PC-9 (cell line): ENCODE results near the gene EPHB1. TPM values are rescaled to one million over a fixed set of nuclear protein-coding genes. Genes with fewer than 3 reads are reported as not detected.

Source experiments
- BruUV-seq: library from RNA; stranded (reverse); fragments of 400-500 nt; replicated peaks from 2 replicates; lab custom pipeline; 2021; lab: Mats Ljungman, UMichigan
- CTCF ChIA-PET: fragments of 300-600 bp; sonication (Branson Sonifier 250); formaldehyde crosslinking; loops from one replicate; lab custom pipeline; 2022; ENCODE audit warnings: antibody characterized with exemption; lab: Charles Lee
- POLR2A ChIA-PET: fragments of 300-600 bp; sonication (Branson Sonifier 250); formaldehyde crosslinking; loops from one replicate; lab custom pipeline; 2022; ENCODE audit warnings: antibody characterized with exemption; ENCODE audit not compliant: unreplicated experiment; lab: Charles Lee
- DNase-seq, 2 experiments: peaks; one replicate each; pipeline versions ENCODE4 v3.0.0 to v3.0.0-alpha.2; 2015 to 2022; ENCODE audit warnings: mixed read lengths in 1 of 2
- H2AFZ ChIP-seq: fragments of 200-600 bp; sonication (generic); 2 replicates; pipeline ENCODE4 v1.8.1; 2017; ENCODE audit warnings: antibody characterized with exemption
- H3F3A ChIP-seq: fragments of 200-600 bp; sonication (generic); 2 replicates; pipeline ENCODE4 v1.8.1; 2017; ENCODE audit warnings: antibody characterized with exemption, mild to moderate bottlenecking, low read depth; ENCODE audit not compliant: insufficient read depth
- H3K27ac ChIP-seq: fragments of 200-600 bp; sonication (generic); 2 replicates; pipeline ENCODE4 v1.6.1; 2016; ENCODE audit warnings: mixed run types
- H3K27me3 ChIP-seq: fragments of 200-600 bp; sonication (generic); 2 replicates; pipeline ENCODE4 v1.6.1; 2016; ENCODE audit warnings: low read depth, mixed run types; ENCODE audit not compliant: insufficient read depth
- H3K36me3 ChIP-seq: fragments of 200-600 bp; sonication (generic); 2 replicates; pipeline ENCODE4 v1.6.1; 2016; ENCODE audit warnings: low read depth, mixed run types
- H3K4me1 ChIP-seq: fragments of 200-600 bp; sonication (generic); replicated peaks from 2 replicates; pipeline ENCODE4 v1.6.1; 2016; ENCODE audit warnings: mixed run types; ENCODE audit not compliant: insufficient read depth
- H3K4me2 ChIP-seq: fragments of 200-600 bp; sonication (generic); 2 replicates; pipeline ENCODE4 v1.6.1; 2017; ENCODE audit warnings: mixed run types
- H3K4me3 ChIP-seq: fragments of 200-600 bp; sonication (generic); 2 replicates; pipeline ENCODE4 v1.6.1; 2016; ENCODE audit warnings: mixed run types
- H3K79me2 ChIP-seq: fragments of 200-600 bp; sonication (generic); 2 replicates; pipeline ENCODE4 v1.6.1; 2017; ENCODE audit warnings: low read depth, mixed run types
- H3K9me2 ChIP-seq: fragments of 200-600 bp; sonication (generic); 2 replicates; pipeline ENCODE4 v1.8.1; 2017; ENCODE audit warnings: mild to moderate bottlenecking; ENCODE audit not compliant: insufficient read depth
- H3K9me3 ChIP-seq: fragments of 200-600 bp; sonication (generic); 2 replicates; pipeline ENCODE4 v1.8.1; 2016; ENCODE audit warnings: low read depth; ENCODE audit not compliant: insufficient read depth
- H4K20me1 ChIP-seq: fragments of 200-600 bp; sonication (generic); 2 replicates; pipeline ENCODE4 v1.8.1; 2017; ENCODE audit not compliant: insufficient read depth
- CTCF ChIP-seq: fragments of 200-600 bp; sonication (generic); conservative IDR thresholded peaks from 2 replicates; pipeline ENCODE4 v1.6.1; 2017; ENCODE audit warnings: mixed run types, antibody characterized with exemption, mild to moderate bottlenecking, moderate library complexity
- EZH2 ChIP-seq: fragments of 200-600 bp; sonication (generic); IDR thresholded peaks from 2 replicates; pipeline ENCODE4 v1.8.0; 2017; ENCODE audit warnings: antibody characterized with exemption, low read depth
- intact Hi-C: fragments of 100-400 bp; cut with micrococcal nuclease; formaldehyde crosslinking; loops from one replicate; pipeline ENCODE4 v1.10.0; 2022; ENCODE audit not compliant: unreplicated experiment
- total RNA-seq: library from RNA; stranded (reverse); gene quantifications from 2 replicates; pipeline ENCODE4 v1.2.3, GENCODE V29; 2021

The EPHB1 gene
- total RNA-seq, 1 experiment from 2014 or later, result 0.15 TPM

- H3K27ac ChIP-seq, result no peak overlapping the region
- intact Hi-C loops, result no loop called here
- H2AFZ ChIP-seq, result no peak overlapping the region
- H3K4me3 ChIP-seq, result no peak overlapping the region
- H4K20me1 ChIP-seq, result no peaks in the 10 kb centered on the region
- POLR2A ChIA-PET, result no interaction called here
- no peaks in the 10 kb centered on the region for H3K36me3 ChIP-seq
- no peaks in the 10 kb centered on the region for H3K4me1 ChIP-seq
- H3K9me2 ChIP-seq, result no peaks in the 10 kb centered on the region
- H3K4me2 ChIP-seq, result no peak overlapping the region
- CTCF ChIA-PET, result no interaction called here
- no peaks in the 10 kb centered on the region for H3K79me2 ChIP-seq
- no peaks in the 10 kb centered on the region for H3K27me3 ChIP-seq
- DNase-seq, result no peak
- no peaks in the 10 kb centered on the region for H3F3A ChIP-seq
- H3K9me3 ChIP-seq, result no peaks in the 10 kb centered on the region
- TF ChIP-seq EZH2 (no peak), CTCF (no peak)
- BruUV-seq, result no TSS peak
These were observed 288.1 kb downstream of the EPHB1 start for GRCh38 chr3:135083179-135083578.

- CTCF ChIA-PET, result no interaction called here
- no peak overlapping the region for H3K4me3 ChIP-seq
- no TSS peak for BruUV-seq
- no peaks in the 10 kb centered on the region for H3K79me2 ChIP-seq
- no peaks in the 10 kb centered on the region for H4K20me1 ChIP-seq
- no peaks in the 10 kb centered on the region for H3K4me1 ChIP-seq
- no peak overlapping the region for H2AFZ ChIP-seq
- H3K4me2 ChIP-seq, result no peak overlapping the region
- no peaks in the 10 kb centered on the region for H3K9me3 ChIP-seq
- intact Hi-C loops, result no loop called here
- no peaks in the 10 kb centered on the region for H3K36me3 ChIP-seq
- H3K27ac ChIP-seq, result no peak overlapping the region
- TF ChIP-seq CTCF (no peak), EZH2 (no peak)
- no peak for DNase-seq
- H3K9me2 ChIP-seq, result no peaks in the 10 kb centered on the region
- no peaks in the 10 kb centered on the region for H3F3A ChIP-seq
- H3K27me3 ChIP-seq, result no peaks in the 10 kb centered on the region
- POLR2A ChIA-PET, result no interaction called here
These were observed 288.7 kb downstream of the EPHB1 start for GRCh38 chr3:135083756-135084155.

GRCh38 chr3:135084405-135084804, 289.3 kb downstream of the EPHB1 start:
- no peaks in the 10 kb centered on the region for H3F3A ChIP-seq
- CTCF ChIA-PET, result no interaction called here
- H3K4me2 ChIP-seq, result no peak overlapping the region
- no peaks in the 10 kb centered on the region for H3K79me2 ChIP-seq
- no peaks in the 10 kb centered on the region for H3K9me2 ChIP-seq
- no peaks in the 10 kb centered on the region for H3K4me1 ChIP-seq
- no TSS peak for BruUV-seq
- H3K36me3 ChIP-seq, result no peaks in the 10 kb centered on the region
- H3K27me3 ChIP-seq, result no peaks in the 10 kb centered on the region
- H3K9me3 ChIP-seq, result no peaks in the 10 kb centered on the region
- TF ChIP-seq EZH2, result no peak
- TF ChIP-seq CTCF, result no peak
- POLR2A ChIA-PET, result no interaction called here
- no peaks in the 10 kb centered on the region for H4K20me1 ChIP-seq
- H3K27ac ChIP-seq, result no peak overlapping the region
- no peak for DNase-seq
- no peak overlapping the region for H3K4me3 ChIP-seq
- intact Hi-C loops, result no loop called here
- no peak overlapping the region for H2AFZ ChIP-seq
